ENCODE results near the gene IRS1.
A peak's percentile ranks its signal among the peaks of the same experiment; 100 is the strongest.

Gene IRS1

GRCh38 chr2:226712941-226713340 is 86.7 kb downstream of the IRS1 start:
- TF ChIP-seq NFIC (IDR thresholded peaks at IDR 0.05), result 0 out of 2 replicates have a peak, but pooled peaks have one; percentile 15
- TF ChIP-seq CREB1 (IDR thresholded peaks at IDR 0.05; ENCODE audit: low read depth), result no peak

GRCh38 chr2:226711606-226712296 is 87.9 kb downstream of the IRS1 start:
- no peak for TF ChIP-seq REST (IDR thresholded peaks at IDR 0.05; ENCODE audit: low read depth)
- TF ChIP-seq CREB1 (IDR thresholded peaks at IDR 0.05; ENCODE audit: low read depth), result no peak
- no peak for TF ChIP-seq USF1 (IDR thresholded peaks at IDR 0.05)
- no peak for TF ChIP-seq EGR1 (IDR thresholded peaks at IDR 0.05)
- no peak for TF ChIP-seq EP300 (IDR thresholded peaks at IDR 0.05; ENCODE audit: borderline replicate concordance)
- TF ChIP-seq ZBTB7A (IDR thresholded peaks at IDR 0.05; ENCODE audit: low read depth), result no peak
- no peak for TF ChIP-seq TCF12 (IDR thresholded peaks at IDR 0.05; ENCODE audit: low read depth)
- no peak for TF ChIP-seq TAF1 (IDR thresholded peaks at IDR 0.05; ENCODE audit: low read depth)
- TF ChIP-seq RAD21 (IDR thresholded peaks at IDR 0.05; ENCODE audit: low read depth), result no peak
- TF ChIP-seq NFIC (IDR thresholded peaks at IDR 0.05), result no peak
- no peak for TF ChIP-seq MAX (IDR thresholded peaks at IDR 0.05)
- TF ChIP-seq CEBPB (IDR thresholded peaks at IDR 0.05), result no peak

- TF ChIP-seq NFIC (IDR thresholded peaks at IDR 0.05), result no peak
- no peak for TF ChIP-seq CEBPB (IDR thresholded peaks at IDR 0.05)
- TF ChIP-seq RAD21 (IDR thresholded peaks at IDR 0.05; ENCODE audit: low read depth), result no peak
- no peak for TF ChIP-seq FOXM1 (IDR thresholded peaks at IDR 0.05; ENCODE audit: borderline replicate concordance, low read depth)
- TF ChIP-seq YY1 (IDR thresholded peaks at IDR 0.05; ENCODE audit: low read depth), result no peak
- TF ChIP-seq ZBTB7A (IDR thresholded peaks at IDR 0.05; ENCODE audit: low read depth), result no peak
- TF ChIP-seq TAF1 (IDR thresholded peaks at IDR 0.05; ENCODE audit: low read depth), result no peak
- TF ChIP-seq MAX (IDR thresholded peaks at IDR 0.05), result no peak
- no peak for TF ChIP-seq REST (IDR thresholded peaks at IDR 0.05; ENCODE audit: low read depth)
- TF ChIP-seq USF1 (IDR thresholded peaks at IDR 0.05), result no peak
- TF ChIP-seq TEAD4 (IDR thresholded peaks at IDR 0.05), result no peak
- no peak for TF ChIP-seq CREB1 (IDR thresholded peaks at IDR 0.05; ENCODE audit: low read depth)
- TF ChIP-seq TCF12 (IDR thresholded peaks at IDR 0.05; ENCODE audit: low read depth), result no peak
- no peak for TF ChIP-seq EP300 (IDR thresholded peaks at IDR 0.05; ENCODE audit: borderline replicate concordance)
- TF ChIP-seq EGR1 (IDR thresholded peaks at IDR 0.05), result no peak
These were observed 92.1 kb downstream of the IRS1 start for GRCh38 chr2:226707499-226707898.

GRCh38 chr2:226705965-226706364 is 93.7 kb downstream of the IRS1 start:
- TF ChIP-seq NFIC (IDR thresholded peaks at IDR 0.05) (no peak), TEAD4 (IDR thresholded peaks at IDR 0.05) (no peak), EGR1 (IDR thresholded peaks at IDR 0.05) (no peak), CREB1 (IDR thresholded peaks at IDR 0.05; ENCODE audit: low read depth) (no peak), FOXM1 (IDR thresholded peaks at IDR 0.05; ENCODE audit: borderline replicate concordance, low read depth) (no peak), TCF12 (IDR thresholded peaks at IDR 0.05; ENCODE audit: low read depth) (no peak), CEBPB (IDR thresholded peaks at IDR 0.05) (no peak), RAD21 (IDR thresholded peaks at IDR 0.05; ENCODE audit: low read depth) (no peak), EP300 (IDR thresholded peaks at IDR 0.05; ENCODE audit: borderline replicate concordance) (no peak), REST (IDR thresholded peaks at IDR 0.05; ENCODE audit: low read depth) (no peak), TAF1 (IDR thresholded peaks at IDR 0.05; ENCODE audit: low read depth) (no peak), ZBTB7A (IDR thresholded peaks at IDR 0.05; ENCODE audit: low read depth) (no peak), YY1 (IDR thresholded peaks at IDR 0.05; ENCODE audit: low read depth) (no peak), USF1 (IDR thresholded peaks at IDR 0.05) (no peak), MAX (IDR thresholded peaks at IDR 0.05) (no peak)

All from Ishikawa (cell line).